HFFc6 (cell line): ENCODE results near the gene SMIM35. TPM values are rescaled to one million over a fixed set of nuclear protein-coding genes. Genes with fewer than 3 reads are reported as not detected.

Source experiments
- DNase-seq: peaks from one replicate; pipeline ENCODE4 v3.0.0-alpha.2; 2018
- H3K27ac Mint-ChIP-seq: 2 replicates; pipeline ENCODE4 v1.8.0; 2020; ENCODE audit warnings: mild to moderate bottlenecking, mixed read lengths
- H3K27me3 Mint-ChIP-seq: 2 replicates; pipeline ENCODE4 v1.8.0; 2021; ENCODE audit warnings: mild to moderate bottlenecking, moderate library complexity, mixed read lengths; ENCODE audit not compliant: insufficient read depth
- H3K36me3 Mint-ChIP-seq: 2 replicates; pipeline ENCODE4 v1.8.0; 2021; ENCODE audit warnings: low read depth, mixed read lengths
- H3K4me1 Mint-ChIP-seq: 2 replicates; pipeline ENCODE4 v1.8.0; 2020; ENCODE audit warnings: low read depth, mixed read lengths
- H3K4me3 Mint-ChIP-seq: 2 replicates; pipeline ENCODE4 v1.8.0; 2020; ENCODE audit warnings: mild to moderate bottlenecking, moderate library complexity, mixed read lengths
- H3K9me3 Mint-ChIP-seq: 2 replicates; pipeline ENCODE4 v1.8.0; 2020; ENCODE audit warnings: mild to moderate bottlenecking, mixed read lengths
- CTCF ChIP-seq: fragments of 200-600 bp; sonication (generic); IDR thresholded peaks from 2 replicates; pipeline ENCODE4 v1.5.0; 2021; ENCODE audit warnings: antibody characterized with exemption, mild to moderate bottlenecking
- total RNA-seq, 6 experiments: library from RNA; stranded (reverse); fragmentation: NEBNext Ultra II Directional; extraction: Animal tissue kit (Norgen Biotek cat#: 25700); gene quantifications; 2 replicates in 1 of 6; 3 replicates in 5 of 6; pipeline ENCODE4 v1.2.3, GENCODE V29; 2021

SMIM35 gene
- total RNA-seq, 6 experiments from 2014 or later, result not detected

- no peaks in the 10 kb centered on the region for H3K9me3 Mint-ChIP-seq
- peaks cover 41% of the 10 kb centered on the region for H3K27me3 Mint-ChIP-seq
- no peak for DNase-seq
- no peak for TF ChIP-seq CTCF
- peaks cover 5% of the 10 kb centered on the region; the same call in 1 of the 2 replicates for H3K4me1 Mint-ChIP-seq
- H3K27ac Mint-ChIP-seq, result no peak overlapping the region
- H3K4me3 Mint-ChIP-seq, result no peak overlapping the region
- H3K36me3 Mint-ChIP-seq, result no peaks in the 10 kb centered on the region
Measured at GRCh38 chr11:117986981-117987574, 99.7 kb downstream of the SMIM35 start.

GRCh38 chr11:117985953-117986887 lies 100.5 kb downstream of the SMIM35 start, which contains the start of gene IL10RA:
Gene IL10RA (plus strand): TSS chr11:117986394. CDS start chr11:117986468, 74 bp downstream.
- no peak for DNase-seq
- Mint-ChIP-seq H3K9me3 (no peaks in the 10 kb centered on the region), H3K36me3 (no peaks in the 10 kb centered on the region), H3K4me1 (peaks cover 5% of the 10 kb centered on the region; the same call in 1 of the 2 replicates), H3K27ac (no peak within 1 kb of the TSS), H3K27me3 (peaks cover 44% of the 10 kb centered on the region), H3K4me3 (no peak within 1 kb of the TSS)
- TF ChIP-seq CTCF, result no peak

GRCh38 chr11:117984476-117984875 lies 102.3 kb downstream of the SMIM35 start:
- Mint-ChIP-seq H3K27ac (no peak overlapping the region), H3K36me3 (no peaks in the 10 kb centered on the region), H3K4me1 (peaks cover 5% of the 10 kb centered on the region; the same call in 1 of the 2 replicates), H3K27me3 (peaks cover 44% of the 10 kb centered on the region), H3K4me3 (no peak overlapping the region), H3K9me3 (no peaks in the 10 kb centered on the region)
- TF ChIP-seq CTCF, result no peak
- DNase-seq, result no peak

- Mint-ChIP-seq H3K4me3 (no peak overlapping the region), H3K36me3 (no peaks in the 10 kb centered on the region), H3K9me3 (no peaks in the 10 kb centered on the region), H3K27ac (no peak overlapping the region), H3K27me3 (peaks cover 41% of the 10 kb centered on the region), H3K4me1 (peaks cover 5% of the 10 kb centered on the region; the same call in 1 of the 2 replicates)
- TF ChIP-seq CTCF, result no peak
- DNase-seq, result no peak
Measured at GRCh38 chr11:117983163-117983475, 103.6 kb downstream of the SMIM35 start.

DNA sequence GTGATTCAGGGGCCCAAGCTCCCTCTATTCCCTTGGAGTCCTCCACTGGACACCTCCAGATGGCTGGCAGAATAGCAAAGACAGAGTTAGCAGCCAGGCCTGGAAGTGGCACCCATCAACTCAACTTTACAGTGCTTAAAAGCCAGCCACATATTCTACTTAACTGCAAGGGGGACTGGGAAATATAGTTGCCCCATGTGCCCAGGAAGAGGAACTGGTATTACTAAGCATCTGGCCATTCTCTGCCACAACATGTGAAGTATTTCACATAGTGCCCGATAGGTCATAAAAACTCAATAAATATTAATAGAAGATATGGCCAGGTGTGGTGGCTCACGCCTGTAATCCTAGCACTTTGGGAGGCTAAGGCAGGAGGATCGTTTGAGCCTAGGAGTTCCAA lies 106.0 kb downstream of the SMIM35 start:
- no peak overlapping the region for H3K27ac Mint-ChIP-seq
- peaks cover 40% of the 10 kb centered on the region for H3K27me3 Mint-ChIP-seq
- H3K4me3 Mint-ChIP-seq, result no peak overlapping the region
- no peak for TF ChIP-seq CTCF
- H3K36me3 Mint-ChIP-seq, result no peaks in the 10 kb centered on the region
- H3K9me3 Mint-ChIP-seq, result no peaks in the 10 kb centered on the region
- DNase-seq, result no peak
- peaks cover 5% of the 10 kb centered on the region; the same call in 1 of the 2 replicates for H3K4me1 Mint-ChIP-seq
